GM10248 (cell line): ENCODE data around the gene RPRML.
A peak's percentile ranks its signal among the peaks of the same experiment; 100 is the strongest.

Source experiments
- CTCF ChIA-PET: fragments of 300-600 bp; sonication (Branson Sonifier 250); formaldehyde crosslinking; extraction: SDS; loops from one replicate; lab custom pipeline; 2021; ENCODE audit warnings: antibody characterized with exemption; lab: Yijun Ruan, JAX
- POLR2A ChIA-PET: fragments of 350-650 bp; sonication (Branson Sonifier 250); formaldehyde crosslinking; extraction: SDS; loops from one replicate; lab custom pipeline; 2020; ENCODE audit warnings: antibody characterized with exemption; lab: Yijun Ruan, JAX
- DNase-seq: peaks from one replicate; pipeline ENCODE4 v3.0.0; 2012; ENCODE audit errors: extremely low spot score
- CTCF ChIP-seq: IDR thresholded peaks from 2 replicates; pipeline ENCODE4 v1.5.1; 2012; ENCODE audit warnings: mild to moderate bottlenecking, low read depth; ENCODE audit errors: extremely low read depth, missing control alignments, control extremely low read depth

RPRML gene

GRCh38 chr17:46942441-46943217, 36.4 kb downstream of the RPRML start:
- ChIA-PET POLR2A (no interaction called here), CTCF (interaction anchor here (0.6 to 3.7 kb wide), 24 partner anchors 9 to 372 kb away, joined by 3 to 26 read pairs (median 4); no protein-coding TSS in a partner anchor)
- peak; percentile 77 for TF ChIP-seq CTCF
- DNase-seq = peak; percentile 73

- ChIA-PET CTCF (interaction anchor here (0.9 to 3.4 kb wide), 13 partner anchors 9 to 99 kb away, joined by 3 to 26 read pairs (median 7); no protein-coding TSS in a partner anchor), POLR2A (no interaction called here)
- peak; percentile 89 for TF ChIP-seq CTCF
- DNase-seq = peak; percentile 81
These were observed 38.2 kb downstream of the RPRML start for GRCh38 chr17:46940692-46941404.

- no peak for TF ChIP-seq CTCF
- no peak for DNase-seq
- ChIA-PET CTCF (no interaction called here), POLR2A (no interaction called here)
These were observed 43.3 kb downstream of the RPRML start for GRCh38 chr17:46935658-46936266.

GRCh38 chr17:46931596-46931995, 47.5 kb downstream of the RPRML start:
- ChIA-PET CTCF (no interaction called here), POLR2A (no interaction called here)
- no peak for DNase-seq
- TF ChIP-seq CTCF = no peak

- no peak for DNase-seq
- ChIA-PET CTCF (interaction anchor here (1.0 kb wide), 2 partner anchors 9 to 13 kb away, joined by 3 to 6 read pairs; no protein-coding TSS in a partner anchor), POLR2A (no interaction called here)
- TF ChIP-seq CTCF = no peak
These were observed 49.0 kb downstream of the RPRML start for GRCh38 chr17:46930051-46930450.

GRCh38 chr17:46929413-46929812, 49.6 kb downstream of the RPRML start:
- POLR2A ChIA-PET = no interaction called here
- CTCF ChIA-PET = interaction anchor here (1.0 kb wide), 1 partner anchor 10 kb away, joined by 3 read pairs; no protein-coding TSS in a partner anchor
- TF ChIP-seq CTCF = no peak
- DNase-seq = no peak
